HL-60 (cell line): ENCODE data around the gene CD177.

Experiments
- DNase-seq, 2 experiments: peaks; one replicate each; pipeline ENCODE4 v3.0.0-alpha.2; 2010 to 2020; ENCODE audit warnings: low read depth in 1 of 2, low spot score in 1 of 2
- H3K27ac ChIP-seq: fragments of 250-450 bp; sonication (Bioruptor Pico); replicated peaks from 2 replicates; pipeline ENCODE4 v1.5.1; 2020; ENCODE audit warnings: mild to moderate bottlenecking, moderate library complexity
- H3K27me3 ChIP-seq: fragments of 250-450 bp; sonication (Bioruptor Pico); 2 replicates; pipeline ENCODE4 v1.5.1; 2021; ENCODE audit warnings: mild to moderate bottlenecking, moderate library complexity; ENCODE audit not compliant: insufficient read depth, poor library complexity, severe bottlenecking
- H3K4me3 ChIP-seq: replicated peaks from 2 replicates; pipeline ENCODE4 v1.5.1; 2011; ENCODE audit warnings: mild to moderate bottlenecking, control low read depth, low read length; ENCODE audit not compliant: insufficient read depth
- CTCF ChIP-seq: IDR thresholded peaks from one replicate; pipeline ENCODE4 v1.5.1; 2011; ENCODE audit warnings: low read length, control low read depth, inconsistent platforms; ENCODE audit not compliant: insufficient read depth
- GABPA ChIP-seq: IDR thresholded peaks from 2 replicates; pipeline ENCODE4 v1.6.1; 2012; ENCODE audit warnings: low read depth
- POLR2AphosphoS5 ChIP-seq: IDR thresholded peaks from 2 replicates; pipeline ENCODE4 v1.6.1; 2012; ENCODE audit warnings: low read depth
- REST ChIP-seq: IDR thresholded peaks from 2 replicates; pipeline ENCODE4 v1.6.1; 2012; ENCODE audit warnings: low read depth; ENCODE audit not compliant: insufficient replicate concordance
- SPI1 ChIP-seq: IDR thresholded peaks from 2 replicates; pipeline ENCODE4 v1.6.1; 2012; ENCODE audit warnings: low read depth, mild to moderate bottlenecking, borderline replicate concordance

Gene CD177

GRCh38 chr19:43316591-43317319 is 36.7 kb upstream of the CD177 start:
- DNase-seq: peak in 1 of 2 experiments; percentile 12
- TF ChIP-seq POLR2AphosphoS5: no peak
- TF ChIP-seq CTCF: no peak
- TF ChIP-seq SPI1: no peak
- TF ChIP-seq REST: no peak
- TF ChIP-seq GABPA: no peak
- no peaks in the 10 kb centered on the region for H3K27me3 ChIP-seq
- H3K27ac ChIP-seq: no peak overlapping the region
- no peak overlapping the region for H3K4me3 ChIP-seq

DNA sequence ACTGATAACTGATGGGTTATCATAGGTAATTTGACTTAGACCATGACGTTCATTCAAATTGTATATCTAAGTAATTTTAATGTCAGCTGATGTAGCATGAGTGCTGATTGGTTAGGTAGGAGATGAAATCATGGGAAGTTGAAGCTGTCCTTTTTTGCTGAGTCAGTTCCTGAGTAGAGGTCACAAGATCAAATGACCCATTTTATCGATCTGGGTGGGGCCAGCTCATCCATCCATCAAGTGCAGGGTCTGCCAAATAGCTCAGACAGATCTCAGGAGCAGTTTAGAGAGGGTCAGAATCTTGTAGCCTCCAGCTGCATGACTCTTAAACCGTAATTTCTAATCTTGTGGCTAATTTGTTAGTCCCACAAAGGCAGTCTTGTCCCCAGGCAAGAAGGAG is 35.3 kb upstream of the CD177 start:
- no peak for TF ChIP-seq SPI1
- no peak for TF ChIP-seq POLR2AphosphoS5
- no peak for TF ChIP-seq REST
- TF ChIP-seq GABPA: no peak
- no peak for TF ChIP-seq CTCF
- no peak for DNase-seq
- Histone ChIP-seq H3K27me3 (no peaks in the 10 kb centered on the region), H3K27ac (no peak overlapping the region), H3K4me3 (no peak overlapping the region)

DNA sequence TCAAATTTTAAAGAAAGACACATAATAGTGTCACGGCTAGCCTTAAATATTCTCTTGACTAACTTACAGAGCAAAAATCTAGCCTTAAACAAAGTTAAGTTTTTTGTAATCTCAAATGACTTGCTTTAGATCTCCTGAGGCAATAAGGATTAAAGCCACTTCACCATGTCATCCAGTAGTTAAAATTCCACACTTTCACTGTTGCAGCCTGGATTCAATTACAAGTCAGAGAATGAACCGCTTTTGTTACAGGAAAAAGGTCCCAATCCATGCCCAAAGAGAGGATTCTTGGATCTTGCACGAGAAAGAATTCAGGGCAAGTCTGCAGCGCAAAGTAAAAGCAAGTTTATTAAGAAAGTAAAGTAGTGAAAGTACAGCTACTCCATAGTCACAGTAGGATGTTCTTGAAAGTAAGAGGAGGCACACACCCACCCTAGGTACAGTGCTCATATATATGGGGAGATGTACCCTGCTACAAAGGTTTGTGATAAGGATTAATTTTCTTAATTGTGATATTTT is 34.6 kb upstream of the CD177 start:
- H3K27ac ChIP-seq: no peak overlapping the region
- H3K27me3 ChIP-seq: no peaks in the 10 kb centered on the region
- no peak overlapping the region for H3K4me3 ChIP-seq
- no peak for DNase-seq
- TF ChIP-seq GABPA: no peak
- TF ChIP-seq REST: no peak
- TF ChIP-seq CTCF: no peak
- no peak for TF ChIP-seq POLR2AphosphoS5
- TF ChIP-seq SPI1: no peak
